HG02798 (cell line): ENCODE data around the gene AXIN2.
"Not testable (repeated sequence)": the region's sequence is repeated elsewhere in the genome, so short reads cannot be mapped to it uniquely, and the experiment has no call there.

Source experiments
- ATAC-seq: cut with Tn5 transposase; IDR thresholded peaks from one replicate; pipeline ENCODE4 v1.9.1; 2021; ENCODE audit warnings: mild to moderate bottlenecking; ENCODE audit not compliant: unreplicated experiment, poor library complexity

Gene AXIN2

DNA sequence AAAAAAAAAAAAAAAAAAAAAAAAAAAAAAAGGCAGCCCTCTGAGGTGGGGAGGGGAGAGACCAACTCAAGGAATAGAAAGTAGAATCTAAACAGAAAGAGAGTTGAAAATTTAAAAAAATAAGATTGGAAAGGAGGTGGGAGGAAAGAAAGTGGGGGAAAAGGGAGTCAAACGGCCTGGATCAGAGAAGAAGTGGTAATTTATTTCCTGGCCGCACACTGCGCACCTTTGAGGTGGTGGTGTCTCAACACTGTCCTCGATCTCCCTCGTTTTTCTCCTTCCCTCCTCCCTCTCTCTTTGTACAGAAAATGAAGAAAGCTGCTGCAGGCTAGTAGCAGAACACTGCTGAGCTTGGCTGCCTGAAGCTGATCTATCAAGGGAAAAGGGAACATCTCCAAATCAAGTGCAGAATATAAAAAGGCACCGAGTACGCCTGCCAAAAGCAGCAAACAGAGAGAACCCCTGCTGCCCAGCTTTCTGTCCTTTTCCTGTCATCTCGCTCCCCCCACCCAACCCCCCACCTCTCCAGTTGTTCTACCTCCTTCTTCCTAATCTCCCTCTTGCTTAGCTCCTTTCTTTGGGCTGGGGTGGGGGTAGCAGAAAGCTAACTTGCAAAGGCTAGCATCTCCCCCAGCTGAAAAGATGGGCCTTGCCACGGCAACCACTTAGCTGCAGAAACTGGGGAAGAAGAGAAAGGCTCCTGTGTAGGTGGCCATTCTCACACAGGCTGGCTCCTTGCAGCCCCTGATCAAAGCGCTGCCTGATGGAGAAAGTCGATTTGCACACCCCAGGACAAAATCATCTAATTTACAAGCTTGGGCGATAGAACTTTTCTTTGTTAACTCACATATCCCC lies 22.5 kb downstream of the AXIN2 start:
- no peak for ATAC-seq

DNA sequence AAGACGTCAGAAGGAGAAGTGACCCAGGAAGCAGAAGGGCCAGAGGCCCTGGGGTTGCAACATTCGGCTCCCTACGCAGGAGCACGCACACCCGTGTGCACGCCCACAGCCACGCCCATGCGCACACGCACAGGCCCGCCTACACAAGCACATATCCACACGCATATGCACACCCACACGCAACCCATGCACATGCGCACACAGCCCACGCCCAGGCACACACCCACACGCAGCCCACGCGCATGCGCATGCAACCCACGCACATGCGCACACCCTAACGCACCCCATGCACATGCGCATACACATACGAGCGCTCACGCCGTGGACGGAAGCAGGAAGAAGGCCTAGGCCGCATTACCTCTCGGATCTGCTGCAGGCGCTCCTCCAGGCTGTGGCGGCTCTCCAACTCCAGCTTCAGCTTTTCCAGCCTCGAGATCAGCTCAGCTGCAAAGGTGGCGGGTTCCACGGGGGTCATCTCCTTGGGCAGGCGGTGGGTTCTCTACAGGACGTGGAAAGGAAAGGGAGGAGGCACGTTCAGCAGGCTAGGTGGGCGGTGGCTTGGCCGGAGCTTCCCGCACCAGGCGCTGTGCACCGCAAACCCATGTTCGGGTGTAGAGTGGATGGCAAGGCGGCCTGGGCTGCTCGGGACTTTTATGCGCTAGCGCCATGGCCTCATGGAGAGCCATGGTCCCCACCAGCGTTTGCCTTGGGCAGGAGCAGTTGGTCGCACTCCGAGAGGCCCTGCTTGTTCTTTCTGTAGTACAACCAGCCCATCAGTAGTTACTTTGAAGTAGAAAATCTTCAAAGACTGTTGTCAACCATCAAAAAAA lies 23.4 kb downstream of the AXIN2 start:
- no peak for ATAC-seq

DNA sequence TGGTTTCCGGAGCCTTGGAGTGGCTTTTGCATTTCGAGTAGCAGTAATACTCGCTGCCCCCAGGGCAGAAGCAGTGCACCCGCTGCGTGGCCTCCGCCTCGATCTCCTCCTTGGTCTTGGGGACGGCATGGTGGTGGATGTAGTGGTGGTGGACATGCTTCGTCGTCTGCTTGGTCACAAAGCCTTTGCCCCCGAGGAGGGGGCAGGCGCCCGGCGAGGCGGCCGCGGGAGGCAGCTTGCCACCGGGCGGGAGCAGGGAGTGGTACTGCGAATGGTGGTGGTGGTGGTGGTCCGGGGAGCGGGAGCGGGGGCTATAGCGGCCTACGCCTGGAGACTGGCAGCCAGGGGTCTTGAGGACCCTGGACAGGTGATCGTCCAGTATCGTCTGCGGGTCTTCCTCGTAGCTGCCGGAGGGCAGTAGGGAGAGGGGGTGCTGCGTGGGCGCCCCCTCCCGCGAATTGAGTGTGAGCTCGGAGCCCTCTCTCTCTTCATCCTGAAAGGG lies 24.1 kb downstream of the AXIN2 start:
- no peak for ATAC-seq

DNA sequence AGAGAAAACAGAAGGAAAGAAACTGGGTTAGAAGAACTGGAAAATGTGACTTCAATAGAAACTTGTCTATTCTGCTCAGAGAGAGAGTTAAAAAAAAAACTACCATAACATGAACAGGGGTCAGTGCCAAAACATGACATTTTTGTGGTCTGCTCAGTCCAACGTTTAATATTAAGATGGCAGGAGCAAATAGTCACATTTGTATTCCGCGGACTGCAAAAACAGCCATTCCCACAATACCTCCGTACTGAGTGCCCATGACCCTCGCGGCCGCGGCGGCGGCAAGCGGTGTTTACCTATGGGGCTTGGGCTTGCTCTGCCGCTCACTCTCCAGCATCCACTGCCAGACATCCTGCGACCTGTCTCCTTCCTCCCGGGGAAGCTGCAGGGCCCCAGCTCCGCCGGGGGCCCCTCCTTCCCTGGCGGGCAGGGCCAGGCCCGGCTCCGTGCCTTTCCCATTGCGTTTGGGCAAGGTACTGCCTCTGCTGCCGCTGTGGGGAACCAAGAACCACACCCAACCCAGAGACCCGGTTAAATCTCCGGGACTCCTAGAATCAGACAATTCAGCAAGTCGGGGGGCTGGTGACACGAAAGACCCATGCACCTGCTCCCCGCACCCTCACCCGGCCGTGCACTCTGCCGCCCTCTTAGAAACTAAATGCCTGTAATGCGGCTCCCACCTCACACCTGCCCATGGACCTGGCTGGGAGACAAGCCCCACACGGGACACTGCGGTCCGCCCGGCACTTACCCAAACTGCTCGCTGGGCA lies 24.7 kb downstream of the AXIN2 start:
- no peak for ATAC-seq

DNA sequence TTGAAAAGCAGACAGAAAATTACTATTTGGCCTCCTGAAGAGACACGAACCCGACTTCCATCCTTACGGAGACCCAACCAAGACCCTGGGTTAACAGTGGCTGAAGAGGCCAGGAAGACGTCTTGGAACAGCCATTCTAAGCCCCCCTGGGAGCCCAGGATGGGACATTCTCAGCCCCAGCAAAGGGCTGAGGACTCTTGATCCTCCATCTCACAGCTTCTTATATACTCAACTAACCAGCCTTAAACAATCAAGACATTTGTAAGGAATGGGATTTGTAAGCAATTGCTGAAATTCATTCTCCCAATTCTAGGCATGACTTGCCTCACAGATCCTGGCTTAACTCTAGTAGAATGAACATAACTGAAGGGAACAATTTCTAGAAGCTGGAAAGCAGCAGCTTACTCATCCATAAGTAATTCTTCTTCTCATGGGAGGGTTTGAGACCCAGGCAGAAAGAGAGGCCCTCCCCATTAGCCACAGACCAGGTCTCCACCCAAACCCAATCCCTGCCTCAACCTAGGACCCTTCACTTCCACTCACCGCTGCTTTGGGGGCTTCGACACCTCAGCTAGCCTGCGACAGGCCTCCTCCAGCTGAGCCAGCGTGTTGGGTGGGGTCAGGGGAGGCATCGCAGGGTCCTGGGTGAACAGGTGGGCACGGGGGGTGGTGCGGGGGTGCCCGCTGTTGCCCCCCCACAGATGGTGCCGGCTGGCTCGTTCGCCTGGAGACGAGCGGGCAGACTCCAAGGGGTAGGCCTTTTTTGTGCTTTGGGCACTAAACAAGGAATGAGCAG lies 25.5 kb downstream of the AXIN2 start:
- no peak for ATAC-seq

DNA sequence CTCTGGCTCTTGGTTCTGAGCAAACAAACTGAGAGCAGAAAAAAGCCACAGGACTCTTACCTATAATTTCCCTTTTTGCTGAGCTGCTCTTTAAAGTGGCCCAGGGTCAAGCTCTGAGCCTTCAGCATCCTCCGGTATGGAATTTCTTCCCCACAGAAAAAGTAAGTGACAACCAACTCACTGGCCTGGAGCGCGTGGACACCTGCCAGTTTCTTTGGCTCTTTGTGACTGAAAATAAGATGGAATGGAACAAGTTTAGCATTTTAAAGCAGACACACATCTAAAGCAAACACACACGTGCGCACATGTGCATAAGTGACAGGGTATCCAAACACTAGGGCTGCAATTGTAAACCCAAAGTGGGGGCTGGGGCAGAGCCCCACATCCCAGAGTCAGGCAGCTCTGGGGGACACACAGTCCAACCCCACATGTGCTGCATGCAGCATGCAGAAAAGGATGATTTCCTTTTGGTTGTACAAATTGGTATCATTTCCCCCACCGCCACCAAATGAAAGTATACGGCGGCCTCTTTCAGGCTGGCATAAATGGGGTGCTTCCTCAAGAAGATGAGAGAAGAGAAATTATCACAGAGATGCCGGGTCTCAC lies 27.5 kb downstream of the AXIN2 start:
- ATAC-seq: no peak

DNA sequence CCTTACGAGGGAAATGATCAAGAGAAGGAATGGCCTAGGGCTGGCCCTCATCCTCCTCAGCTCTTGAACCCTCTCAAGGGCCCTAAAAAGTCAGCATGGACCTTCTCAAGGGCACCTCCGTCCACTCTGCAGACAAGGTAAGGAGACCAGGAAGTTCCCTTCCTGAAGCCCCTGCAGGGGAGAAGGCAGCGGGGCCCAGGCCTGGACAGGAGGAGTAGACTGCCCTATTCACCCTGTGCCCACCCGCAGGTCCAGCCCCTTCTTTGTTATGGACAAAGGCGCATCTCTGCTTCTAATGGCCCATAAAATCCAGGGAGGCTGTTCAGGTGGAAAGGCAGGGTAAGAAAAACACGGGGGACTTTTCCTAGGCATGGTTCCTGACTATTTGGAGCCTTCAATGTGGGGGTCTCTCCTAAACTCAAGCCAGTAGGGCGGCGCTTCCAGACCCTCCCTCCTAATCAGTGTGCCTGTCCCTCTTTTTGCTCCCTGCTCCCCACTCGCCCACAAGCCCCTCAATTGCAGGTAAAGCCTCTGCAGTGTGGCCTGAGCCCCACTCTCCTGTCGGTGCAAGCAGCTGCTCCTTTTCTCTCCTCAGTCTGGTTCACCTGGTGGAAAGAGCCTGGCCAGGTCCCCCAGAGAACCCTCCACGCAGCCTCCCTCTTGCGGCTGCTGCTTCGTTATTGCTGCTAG lies 28.2 kb downstream of the AXIN2 start:
- ATAC-seq: no peak

DNA sequence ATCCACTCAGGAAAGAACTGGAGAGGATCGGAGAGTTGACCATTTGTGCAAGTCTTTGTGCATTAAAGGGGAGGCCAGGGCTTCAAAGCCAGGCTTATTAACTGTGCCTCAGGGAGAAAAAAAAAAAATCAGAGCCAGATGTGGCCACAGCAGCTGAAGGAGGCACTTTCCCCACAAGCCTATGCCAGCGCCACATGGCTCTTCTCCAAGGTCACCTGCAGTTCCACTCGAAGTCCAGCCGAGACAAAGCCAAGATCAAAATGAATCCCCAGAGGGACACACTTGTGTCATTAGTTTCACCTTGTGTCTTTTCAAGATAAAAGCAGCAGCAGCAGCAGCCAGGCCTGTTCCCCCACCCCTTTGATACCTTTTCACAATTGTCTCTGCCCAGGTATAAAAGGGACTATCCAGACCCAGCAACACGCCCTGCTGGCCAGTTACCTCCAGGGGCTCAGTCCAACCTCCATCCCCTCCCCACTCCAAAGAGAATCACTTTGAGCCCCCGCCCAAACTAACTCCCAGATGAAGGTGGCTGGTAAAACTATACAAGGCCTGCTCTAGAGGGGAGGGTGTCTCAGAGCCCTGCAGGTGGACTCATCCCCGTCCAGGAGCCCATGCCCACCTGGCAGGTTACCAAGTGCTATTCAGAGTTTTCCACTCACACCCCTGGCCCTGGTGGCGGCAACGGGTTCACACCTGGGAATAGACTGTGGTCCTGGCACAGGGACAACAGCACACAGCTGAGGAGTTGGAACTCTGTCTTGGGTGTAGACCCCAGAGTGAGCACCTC lies 29.2 kb downstream of the AXIN2 start:
- no peak for ATAC-seq

DNA sequence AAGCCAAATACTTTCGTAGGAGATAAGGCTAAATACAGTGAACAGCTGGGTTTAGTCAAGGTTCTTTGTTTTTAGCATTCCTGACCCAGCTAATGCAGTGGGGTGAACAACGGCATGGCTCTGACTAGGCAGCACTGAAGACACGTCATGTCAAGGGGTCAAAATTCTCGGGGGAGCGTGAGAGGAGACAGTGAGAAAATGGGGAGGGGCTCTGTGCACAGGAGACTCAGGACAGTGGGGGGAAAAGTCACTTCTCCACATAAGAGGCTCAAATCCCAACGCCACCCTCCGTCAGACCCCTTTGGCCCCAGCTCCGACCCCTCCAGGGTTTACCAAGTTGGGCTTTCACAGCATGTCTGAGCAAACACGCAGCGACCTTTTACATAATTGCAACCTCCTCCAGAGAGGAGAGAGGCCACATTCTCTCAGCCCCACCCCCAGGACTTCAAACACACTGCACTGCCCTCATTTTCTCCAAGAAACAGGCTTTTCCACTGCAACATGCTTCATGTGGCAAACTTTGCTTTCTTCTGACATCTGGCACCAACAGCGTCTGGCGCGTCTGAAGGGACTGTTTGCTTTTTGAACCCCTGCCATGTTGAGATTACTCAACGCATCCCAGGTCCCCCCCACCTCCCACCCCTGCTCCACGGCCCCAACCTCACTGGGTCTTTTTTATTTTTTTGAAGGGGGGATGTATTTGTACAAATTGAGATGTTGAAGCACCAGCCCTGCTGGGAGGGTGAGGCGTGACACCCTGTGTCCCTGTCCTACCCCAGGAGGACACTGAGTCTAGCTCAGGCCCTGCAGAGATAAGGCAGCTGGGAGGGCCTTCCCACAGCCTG lies 30.0 kb downstream of the AXIN2 start:
- no peak for ATAC-seq

DNA sequence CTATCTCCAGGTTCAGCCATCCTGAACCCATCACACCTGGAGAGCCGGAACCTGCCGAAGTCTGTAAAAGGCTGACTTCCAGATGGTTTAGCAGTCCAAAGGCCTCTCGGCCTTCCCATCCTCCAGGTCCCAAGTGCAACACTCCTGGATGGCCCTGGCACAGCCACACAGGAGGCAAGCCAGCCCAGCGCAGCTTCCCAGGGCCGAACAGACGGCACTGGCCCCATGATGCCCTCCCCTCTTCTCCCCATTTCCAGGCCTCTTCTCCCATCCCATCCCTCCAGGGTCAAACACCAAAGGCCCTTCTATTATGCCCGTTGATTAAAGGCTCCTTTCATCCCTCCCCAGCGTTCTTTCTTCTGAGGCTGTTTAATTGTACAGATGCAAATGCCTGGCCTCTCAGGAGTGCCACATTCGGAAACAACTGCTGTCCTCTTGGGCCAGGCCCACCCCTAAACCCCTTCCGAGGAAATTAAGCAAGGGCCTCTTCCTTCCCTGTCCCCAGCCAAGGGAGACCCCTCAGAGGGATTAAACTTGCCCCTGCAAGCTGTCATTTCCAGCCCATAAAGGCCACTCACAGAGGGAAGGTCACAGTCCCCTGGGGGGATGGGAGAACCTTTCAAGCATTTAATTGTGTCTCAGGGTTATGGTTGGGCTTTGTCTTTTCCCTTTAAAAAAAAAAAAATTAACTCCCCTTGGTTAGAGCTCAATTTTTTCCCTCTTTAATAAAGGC lies 30.8 kb downstream of the AXIN2 start:
- ATAC-seq: no peak

DNA sequence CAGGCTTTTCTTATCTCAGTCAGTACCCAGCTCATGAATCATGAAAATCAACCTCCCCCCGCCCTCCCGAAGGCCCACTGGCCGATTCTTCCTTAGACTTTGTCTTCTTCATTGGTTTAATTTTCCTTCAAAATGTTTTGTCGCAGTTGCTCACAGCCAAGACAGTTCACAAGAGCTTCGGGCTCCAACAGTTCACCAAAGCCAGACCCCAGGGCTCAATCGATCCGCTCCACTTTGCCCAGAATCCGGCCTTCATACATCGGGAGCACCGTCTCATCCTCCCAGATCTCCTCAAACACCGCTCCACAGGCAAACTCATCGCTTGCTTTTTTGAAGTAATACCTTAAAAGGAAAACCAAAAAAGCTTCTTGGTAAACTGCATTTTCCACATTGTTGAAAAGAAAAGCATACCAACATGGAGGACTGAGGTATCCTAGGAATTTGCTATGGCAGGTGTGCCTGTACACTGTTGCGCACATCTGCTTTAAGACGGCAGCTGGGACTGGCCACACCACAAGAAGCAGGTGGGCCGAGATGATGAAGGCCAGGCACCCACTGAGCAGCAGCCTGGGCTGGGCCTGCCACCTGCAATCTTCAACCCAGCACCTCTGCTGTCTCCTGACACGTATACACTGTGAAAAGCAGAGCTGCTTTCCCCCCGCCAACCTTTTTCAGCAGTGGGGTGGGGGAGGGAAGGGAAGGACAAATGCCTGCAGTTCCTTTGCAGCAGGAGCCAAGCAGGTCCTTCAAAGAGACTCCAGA lies 31.5 kb downstream of the AXIN2 start:
- ATAC-seq: no peak

DNA sequence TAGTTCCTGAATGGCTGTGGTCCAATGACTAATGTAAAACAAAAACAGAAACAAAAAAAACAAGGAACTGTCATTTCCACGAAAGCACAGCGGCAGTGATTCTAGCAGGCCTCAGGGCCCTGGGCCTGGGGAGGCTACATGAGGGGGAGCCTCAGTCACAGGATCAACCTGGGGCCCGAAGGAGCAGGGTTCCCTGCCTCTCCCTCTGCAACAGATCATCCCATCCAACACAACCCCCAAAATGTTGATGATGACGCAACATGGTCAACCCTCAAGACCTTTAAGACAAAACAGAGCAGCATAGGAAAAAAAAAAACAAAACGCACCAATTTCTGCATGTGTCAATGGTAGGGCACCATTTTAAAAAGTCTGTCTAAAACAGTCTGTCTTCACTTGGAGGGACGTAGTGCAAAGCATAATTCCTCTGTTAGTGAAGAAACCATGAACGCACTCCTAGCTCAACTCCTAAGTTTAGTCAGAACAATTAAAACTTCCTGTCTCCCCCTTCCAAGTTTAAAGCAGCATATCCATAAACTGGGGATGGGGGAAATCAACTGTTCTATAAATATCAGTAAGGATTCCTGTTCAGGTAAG lies 32.3 kb downstream of the AXIN2 start:
- ATAC-seq: no peak

DNA sequence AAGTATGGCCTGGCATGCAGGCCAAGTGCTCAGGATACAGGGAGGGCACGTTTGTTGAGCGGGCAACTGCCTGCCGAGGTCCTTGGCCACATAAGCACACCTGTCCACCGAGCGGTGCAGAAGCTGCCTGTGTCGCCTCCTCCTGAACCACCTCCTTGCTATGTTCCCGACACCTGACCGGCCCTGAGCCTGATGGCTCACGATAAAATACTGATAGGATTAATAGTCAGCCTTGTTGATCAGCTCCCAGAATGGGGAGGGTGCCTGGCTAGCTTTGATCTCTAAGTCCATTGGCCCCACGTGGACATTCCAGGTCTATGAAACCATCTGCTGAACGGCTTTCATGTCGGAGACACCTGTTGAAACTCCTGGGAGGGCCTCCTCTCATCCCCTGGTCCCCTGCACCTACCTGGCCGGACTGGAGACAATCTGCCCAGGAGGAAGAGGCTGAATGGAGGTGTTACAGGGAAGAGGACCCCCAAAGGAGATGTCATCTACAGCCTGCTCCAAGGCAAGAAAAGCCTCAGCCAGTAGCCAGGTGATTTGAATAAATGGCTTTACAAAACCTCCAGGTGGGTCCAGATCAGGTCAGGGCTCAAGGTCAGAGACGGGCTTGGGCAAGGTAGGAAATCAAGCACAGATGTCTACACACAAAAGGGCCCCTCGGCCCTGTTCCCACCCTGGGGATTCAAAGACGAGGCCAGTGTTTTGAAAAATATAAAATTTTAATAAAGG lies 33.4 kb downstream of the AXIN2 start:
- no peak for ATAC-seq

DNA sequence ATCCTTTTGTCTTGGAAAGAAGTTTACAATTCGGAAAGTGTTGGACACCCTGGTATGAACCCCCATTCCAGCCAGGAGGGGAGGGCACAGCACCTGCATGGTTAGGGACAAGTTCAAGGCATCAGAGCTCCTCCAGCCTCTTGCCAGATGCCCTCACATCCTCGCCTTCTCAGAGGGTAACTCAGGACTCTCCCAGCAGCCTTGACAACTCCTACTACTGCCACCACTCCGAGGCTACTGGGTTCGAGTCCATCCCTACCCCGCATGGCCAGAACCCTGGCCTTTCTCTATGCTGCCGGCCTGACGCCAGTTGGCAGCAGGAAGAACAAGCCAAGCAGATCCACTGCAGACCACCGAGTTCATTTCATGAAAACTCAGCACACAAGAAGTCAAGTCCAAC lies 34.1 kb downstream of the AXIN2 start:
- ATAC-seq: no peak

DNA sequence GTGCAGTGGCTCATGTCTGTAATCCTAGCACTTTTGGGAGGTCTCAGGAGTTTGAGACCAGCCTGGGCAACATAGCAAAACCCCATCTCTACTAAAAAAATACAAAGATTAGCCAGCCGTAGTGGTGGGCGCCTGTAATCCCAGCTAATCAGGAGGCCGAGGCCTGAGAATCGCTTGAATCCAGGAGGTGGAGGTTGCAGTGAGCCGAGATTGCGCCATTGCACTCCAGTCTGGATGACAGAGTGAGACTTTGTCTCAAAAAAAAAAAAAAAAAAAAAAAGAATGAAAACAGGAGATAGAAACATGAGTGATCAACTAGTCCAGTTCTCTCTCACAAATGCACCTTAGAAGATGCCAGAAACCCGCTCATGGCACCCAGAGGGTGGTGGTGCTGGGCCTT lies 34.6 kb downstream of the AXIN2 start:
- not testable (repeated sequence) for ATAC-seq
